NCI-H1436 treated with DMSO at 0.1 percent for 48 hours (cell line): ENCODE data around the gene PSMD9.

ENCODE experiments used
- DNase-seq: peaks from one replicate; lab custom pipeline; 2025; lab: John Stamatoyannopoulos, UW

The PSMD9 gene

DNA sequence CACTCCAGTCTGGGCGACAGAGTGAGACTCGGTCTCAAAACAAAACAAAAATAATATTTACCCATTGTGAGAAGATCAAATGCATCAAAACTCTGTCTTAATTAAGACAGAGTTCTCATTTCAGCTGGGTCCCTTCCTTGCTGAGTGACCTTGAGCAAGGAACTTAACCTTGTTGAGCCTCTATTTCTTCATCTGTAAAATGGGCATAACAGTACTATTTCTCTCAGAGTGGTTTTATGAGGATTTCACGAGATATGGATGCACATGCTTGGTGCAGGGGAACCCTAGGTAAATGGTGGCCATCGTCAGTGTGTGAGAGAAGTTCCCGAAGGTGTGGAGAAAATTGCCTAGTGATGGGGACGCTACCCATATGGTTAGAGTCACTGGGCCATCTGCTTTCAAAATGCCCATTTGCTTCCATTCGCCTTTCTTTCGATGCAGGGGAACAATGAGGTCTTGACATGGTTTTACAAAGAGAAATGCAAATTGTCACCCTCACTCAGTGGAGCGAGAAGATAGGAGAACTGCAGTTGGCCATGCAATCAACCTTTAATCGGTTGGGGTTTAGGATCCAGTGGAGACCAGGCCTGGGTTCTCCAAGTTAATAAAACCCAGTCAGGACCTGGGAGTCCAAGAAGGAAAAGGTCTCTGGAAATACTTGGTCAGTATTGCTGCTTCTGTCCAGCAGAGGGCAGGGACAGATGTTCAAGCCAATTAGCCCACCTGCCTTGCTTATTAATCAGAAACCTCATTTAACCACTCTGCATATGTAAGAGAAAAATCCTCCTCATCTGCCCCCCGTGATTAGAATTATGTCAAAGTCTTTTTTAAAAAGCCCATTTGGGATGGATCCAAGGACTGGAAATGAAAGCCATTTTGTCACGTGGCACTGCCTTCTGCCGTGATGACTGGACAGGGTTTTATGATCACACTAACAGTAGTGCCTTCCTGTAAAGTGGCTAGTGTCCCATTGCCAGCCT lies 67.0 kb downstream of the PSMD9 start:
- no peak for DNase-seq

DNA sequence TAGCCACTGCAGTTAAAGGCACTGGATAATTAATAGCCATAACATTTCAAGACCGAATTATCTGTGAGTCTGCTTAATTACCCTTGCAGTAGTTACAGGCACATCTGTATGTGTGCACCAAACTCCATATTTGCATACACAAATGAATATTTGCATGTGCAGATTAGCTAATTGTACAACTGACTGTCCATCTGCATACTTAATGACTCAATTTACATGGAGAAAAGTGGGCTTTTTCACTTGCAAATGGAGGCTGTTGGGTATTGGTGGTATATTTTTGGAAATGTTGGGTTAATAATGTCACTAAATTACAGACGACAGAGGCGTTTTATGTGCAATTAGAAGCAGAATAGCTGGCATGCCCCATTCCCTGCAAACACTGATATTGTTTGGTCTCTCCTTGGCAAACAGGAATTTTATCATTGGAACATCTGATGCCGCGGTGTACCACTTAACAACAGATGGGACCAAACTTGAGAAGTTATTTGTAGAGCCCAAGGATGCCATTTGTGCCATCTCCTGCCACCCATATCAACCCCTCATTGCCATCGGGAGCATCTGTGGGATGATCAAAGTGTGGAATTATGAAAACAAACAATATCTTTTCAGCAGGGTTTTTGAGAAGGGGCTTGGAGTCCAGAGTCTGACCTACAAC lies 69.4 kb downstream of the PSMD9 start:
- DNase-seq = no peak

DNA sequence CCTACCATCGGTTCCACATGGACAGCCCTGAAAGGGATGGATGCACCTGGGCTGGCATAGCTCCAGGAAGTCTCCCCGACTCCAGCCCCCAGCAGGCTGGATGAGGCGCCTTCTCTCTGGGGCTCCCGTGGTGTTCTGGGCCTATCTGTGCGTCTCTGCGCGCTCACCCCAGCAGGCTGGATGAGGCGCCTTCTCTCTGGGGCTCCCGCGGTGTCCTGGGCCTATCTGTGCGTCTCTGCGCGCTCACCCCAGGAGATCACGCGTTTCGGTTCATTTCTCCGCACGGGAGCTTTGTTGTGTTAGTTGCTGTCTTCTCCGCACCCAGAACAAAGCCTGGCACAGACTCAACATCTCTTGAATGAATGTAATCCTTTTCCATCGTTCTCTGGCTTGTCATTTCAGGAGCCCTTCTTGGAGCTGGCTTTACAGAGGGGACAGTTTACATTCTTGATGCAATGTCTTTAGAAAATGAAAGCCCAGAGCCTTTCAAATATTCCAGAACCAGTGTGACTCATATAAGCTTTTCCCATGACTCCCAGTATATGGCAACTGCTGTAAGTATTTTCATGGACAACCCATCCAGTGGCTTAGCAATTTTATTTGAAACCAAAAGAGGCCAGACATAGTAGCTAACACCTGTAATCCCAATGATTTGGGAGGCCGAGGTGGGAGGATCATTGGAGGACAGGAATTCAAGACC lies 70.1 kb downstream of the PSMD9 start:
- DNase-seq = no peak

DNA sequence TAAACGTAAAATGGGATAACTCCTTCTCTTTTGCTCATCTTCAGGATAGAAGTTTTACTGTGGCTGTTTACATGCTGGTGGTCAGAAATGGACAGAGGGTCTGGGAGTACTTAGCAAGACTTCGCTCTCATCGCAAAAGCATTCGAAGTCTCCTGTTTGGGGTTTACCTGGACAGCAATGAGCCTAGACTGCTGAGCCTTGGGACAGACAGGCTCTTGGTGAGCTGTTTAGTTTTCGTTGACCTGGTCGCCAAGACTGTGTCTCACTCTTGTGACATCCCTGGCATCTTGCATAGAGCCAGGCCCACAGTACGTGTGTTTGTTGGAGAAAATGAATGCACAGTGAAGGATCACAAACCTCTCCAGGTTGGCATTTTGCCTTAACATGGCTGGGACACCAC lies 72.0 kb downstream of the PSMD9 start:
- no peak for DNase-seq

DNA sequence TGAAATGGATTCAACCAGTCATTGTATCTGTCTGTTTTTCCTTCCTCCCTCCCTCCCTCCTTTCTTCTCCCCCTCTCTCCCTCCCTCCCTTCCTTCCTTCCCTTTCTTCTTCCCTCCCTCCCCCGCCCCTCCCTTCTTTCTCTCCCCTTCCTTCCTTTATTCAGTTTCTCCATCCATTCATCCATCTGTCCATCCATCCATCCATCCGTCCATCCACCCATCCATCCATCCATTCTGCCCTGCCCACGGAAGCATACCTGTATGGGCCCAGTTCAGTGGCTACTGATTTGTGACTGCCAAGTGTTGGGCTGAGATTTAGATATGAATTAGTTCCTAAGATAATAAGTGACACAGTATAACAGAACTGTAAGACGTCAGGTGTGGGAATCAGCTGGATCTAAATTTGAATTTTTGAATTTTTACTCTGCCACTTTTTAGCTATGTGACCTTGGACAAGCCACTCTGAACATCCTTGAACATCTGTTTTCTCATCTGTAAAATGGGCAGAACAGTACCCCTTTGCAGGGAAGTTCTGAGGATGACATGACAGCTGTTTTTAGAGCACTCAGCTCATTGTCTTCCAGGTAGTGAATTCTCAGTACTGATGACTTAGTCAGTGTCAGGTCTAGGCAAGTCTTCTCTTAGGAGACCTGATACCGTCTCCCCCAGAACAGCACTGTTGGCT lies 72.7 kb downstream of the PSMD9 start:
- no peak for DNase-seq

DNA sequence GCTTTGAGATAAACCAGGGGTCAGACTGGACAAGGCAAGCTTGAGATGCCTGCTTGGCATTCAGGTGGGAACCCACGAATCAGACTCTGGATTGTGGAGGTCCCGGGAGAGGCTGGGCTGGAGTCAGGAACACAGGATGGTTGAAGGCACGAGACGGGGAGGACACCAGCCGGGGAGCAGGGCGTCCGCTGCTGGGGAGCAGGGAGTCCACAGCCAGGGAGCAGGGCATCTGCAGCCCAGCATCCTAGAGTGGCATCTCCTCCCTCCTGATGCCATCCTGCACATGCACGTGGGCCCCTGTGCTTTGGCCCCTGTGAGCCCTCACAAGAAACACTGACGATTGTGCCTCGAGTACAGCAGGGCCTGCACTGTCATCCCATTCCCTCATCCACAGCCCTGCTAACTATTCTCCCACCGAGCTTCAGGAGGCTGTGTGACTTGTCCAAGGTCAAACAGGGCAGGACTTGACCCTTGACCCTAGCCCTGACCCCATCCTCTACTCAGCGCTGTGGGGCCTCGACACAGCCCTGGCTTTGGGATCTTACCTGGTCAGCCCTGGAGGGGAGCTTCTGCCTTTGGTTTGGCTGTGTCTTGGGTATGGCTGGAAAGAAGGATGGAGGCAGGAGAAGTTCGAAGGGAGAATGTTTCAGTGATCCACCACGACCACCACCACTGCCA lies 74.9 kb downstream of the PSMD9 start:
- DNase-seq = no peak

DNA sequence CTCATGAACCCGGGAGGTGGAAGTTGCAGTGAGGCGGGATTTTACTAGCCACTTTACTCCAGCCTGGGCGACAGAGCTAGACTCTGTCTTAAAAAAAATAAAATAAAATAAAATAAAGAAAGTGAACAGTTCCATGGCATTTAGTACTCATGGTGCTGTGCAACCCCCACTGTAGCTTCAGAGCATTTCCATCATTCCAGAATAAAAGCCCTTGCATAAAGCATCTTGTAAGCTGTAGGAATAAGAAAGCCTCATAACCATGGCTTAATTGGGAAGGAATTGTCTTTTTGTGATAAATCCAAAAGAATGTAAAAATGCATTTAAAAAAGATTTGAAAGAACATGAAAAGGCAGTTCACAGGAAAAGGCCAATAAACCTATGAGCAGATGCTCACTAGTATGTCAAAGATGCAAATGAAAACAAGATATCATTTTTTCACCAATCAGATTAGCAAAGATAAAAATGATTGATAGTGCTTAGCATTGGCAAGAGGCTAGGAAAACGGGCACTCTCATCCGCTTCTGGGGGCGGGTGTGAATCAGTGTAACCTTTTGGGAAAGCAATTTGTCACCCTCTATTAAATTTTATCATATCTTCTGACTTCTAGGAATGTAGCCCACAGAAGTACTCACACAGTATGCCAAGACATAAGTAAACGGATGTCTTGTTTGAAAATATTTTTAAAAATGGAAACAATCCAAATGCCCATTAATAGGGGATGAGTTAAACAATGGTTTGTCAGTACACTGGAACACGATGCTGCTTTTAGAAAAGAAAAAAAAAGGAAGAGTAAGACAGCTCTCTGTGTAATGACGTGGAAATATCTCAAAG lies 76.4 kb downstream of the PSMD9 start:
- DNase-seq = no peak

DNA sequence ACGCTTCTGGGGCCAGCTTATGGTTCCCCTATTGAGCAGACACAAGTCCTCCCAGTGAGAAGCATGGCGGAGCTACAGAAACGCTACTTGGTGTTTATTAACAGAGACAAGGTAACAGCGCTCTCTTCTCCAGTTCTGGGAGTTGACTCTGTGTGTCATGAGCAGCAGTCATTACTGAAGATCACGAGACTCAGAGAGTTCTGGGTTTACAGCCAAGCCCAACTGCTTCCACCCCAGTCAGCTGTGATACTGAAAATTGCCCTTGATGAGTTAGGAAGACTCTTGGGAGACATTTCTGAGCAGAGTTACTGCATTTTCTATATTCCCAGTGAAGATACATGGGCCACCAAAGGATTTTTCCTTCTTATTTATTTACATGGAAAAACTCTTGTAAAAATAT lies 78.4 kb downstream of the PSMD9 start:
- no peak for DNase-seq
